ENCODE measurements around the gene PRR22.

DNA sequence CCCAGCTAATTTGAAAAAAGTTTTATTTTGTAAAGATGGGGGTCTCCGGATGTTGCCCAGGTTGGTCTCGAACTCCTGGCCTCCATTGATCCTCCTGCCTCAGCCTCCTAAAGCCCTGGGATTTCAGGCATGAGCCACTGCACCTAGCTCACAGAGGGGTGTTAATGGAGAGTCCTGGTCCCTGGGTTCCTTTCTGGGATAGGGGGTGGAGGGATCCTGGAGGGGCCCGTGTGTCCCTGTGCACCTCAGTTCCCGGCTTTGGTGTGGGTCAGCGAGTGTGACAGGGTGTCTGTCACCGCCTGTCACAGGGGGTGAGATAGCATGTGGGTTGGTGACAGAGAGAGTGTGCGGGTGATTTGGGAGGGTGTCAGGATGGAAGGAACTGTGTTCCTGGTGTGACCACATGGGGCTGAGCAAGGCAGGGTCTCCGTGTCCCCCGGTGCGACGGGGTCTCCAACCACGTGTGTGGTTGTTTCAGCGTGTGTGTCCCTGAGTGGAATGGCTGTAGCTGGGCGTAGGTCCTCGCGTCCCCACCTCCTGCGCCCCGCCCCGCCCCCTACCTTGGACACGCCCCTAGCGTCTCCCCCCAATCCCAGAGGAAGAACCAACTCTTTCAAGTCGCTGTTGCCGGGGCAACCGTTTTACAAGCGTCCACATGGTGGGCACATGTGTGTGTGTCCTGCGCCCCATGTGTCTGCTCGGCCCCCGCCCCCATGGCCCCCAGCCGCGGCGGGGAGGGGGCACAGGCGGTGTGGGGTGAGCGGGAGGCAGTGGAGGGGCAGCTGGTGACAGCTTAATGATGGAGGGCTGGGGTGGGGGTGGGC is 17.5 kb upstream of the PRR22 start:
- TF ChIP-seq, protein P1, sequence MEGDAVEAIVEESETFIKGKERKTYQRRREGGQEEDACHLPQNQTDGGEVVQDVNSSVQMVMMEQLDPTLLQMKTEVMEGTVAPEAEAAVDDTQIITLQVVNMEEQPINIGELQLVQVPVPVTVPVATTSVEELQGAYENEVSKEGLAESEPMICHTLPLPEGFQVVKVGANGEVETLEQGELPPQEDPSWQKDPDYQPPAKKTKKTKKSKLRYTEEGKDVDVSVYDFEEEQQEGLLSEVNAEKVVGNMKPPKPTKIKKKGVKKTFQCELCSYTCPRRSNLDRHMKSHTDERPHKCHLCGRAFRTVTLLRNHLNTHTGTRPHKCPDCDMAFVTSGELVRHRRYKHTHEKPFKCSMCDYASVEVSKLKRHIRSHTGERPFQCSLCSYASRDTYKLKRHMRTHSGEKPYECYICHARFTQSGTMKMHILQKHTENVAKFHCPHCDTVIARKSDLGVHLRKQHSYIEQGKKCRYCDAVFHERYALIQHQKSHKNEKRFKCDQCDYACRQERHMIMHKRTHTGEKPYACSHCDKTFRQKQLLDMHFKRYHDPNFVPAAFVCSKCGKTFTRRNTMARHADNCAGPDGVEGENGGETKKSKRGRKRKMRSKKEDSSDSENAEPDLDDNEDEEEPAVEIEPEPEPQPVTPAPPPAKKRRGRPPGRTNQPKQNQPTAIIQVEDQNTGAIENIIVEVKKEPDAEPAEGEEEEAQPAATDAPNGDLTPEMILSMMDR (IDR thresholded peaks at IDR 0.05) = no peak
- TF ChIP-seq POLR2A (IDR thresholded peaks at IDR 0.05) = no peak
